ENCODE results near the gene STARD3NL. TPM values are rescaled to one million over a fixed set of nuclear protein-coding genes. Genes with fewer than 3 reads are reported as not detected.

STARD3NL gene
- total and polyA plus RNA-seq, 2 of the 4 experiments (the other 2 are of a cell fraction) = 51.6 to 69.7 TPM

GRCh38 chr7:38147005-38147404 is 31.0 kb upstream of the STARD3NL start:
- Histone ChIP-seq H3K36me3 (ENCODE audit: control insufficient read depth, insufficient read depth, low read length) (no peaks in the 10 kb centered on the region), H3K79me1 (ENCODE audit: low read depth in 1 of 2, low read length in 2 of 2) (no peaks in the 10 kb centered on the region), H3K56ac (ENCODE audit: extremely low read depth, insufficient read depth, low read length) (no peak overlapping the region), H3K4ac (ENCODE audit: low read depth, low read length) (no peak overlapping the region), H2BK20ac (ENCODE audit: low read depth, low read length) (no peak overlapping the region), H3K27ac (ENCODE audit: insufficient read depth, low read length) (no peak overlapping the region), H2BK5ac (ENCODE audit: low read depth, low read length, poor library complexity, severe bottlenecking) (no peak overlapping the region), H4K20me1 (ENCODE audit: insufficient read depth, low read length) (no peaks in the 10 kb centered on the region), H4K5ac (ENCODE audit: low read depth, low read length) (no peak overlapping the region), H3K4me2 (ENCODE audit: low read depth, low read length) (no peak overlapping the region), H3K9me1 (ENCODE audit: insufficient read depth, low read length) (no peaks in the 10 kb centered on the region), H2BK15ac (ENCODE audit: low read depth, low read length) (no peak overlapping the region), H2BK120ac (ENCODE audit: low read depth, low read length) (no peak overlapping the region), H3K4me3 (ENCODE audit: insufficient read depth, low read depth, low read length) (no peak overlapping the region), H3K9ac (ENCODE audit: low read depth, low read length) (no peak overlapping the region), H4K8ac (ENCODE audit: low read depth in 2 of 2, low read length in 2 of 2) (no peak overlapping the region), H3K9me3 (ENCODE audit: control insufficient read depth, insufficient read depth, low read length) (no peaks in the 10 kb centered on the region), H3K4me1 (ENCODE audit: control insufficient read depth, insufficient read depth, low read length) (no peaks in the 10 kb centered on the region), H3K27me3 (ENCODE audit: control insufficient read depth, insufficient read depth, low read length) (no peaks in the 10 kb centered on the region), H2AFZ (replicated peaks; ENCODE audit: low read length, poor library complexity) (no peak overlapping the region), H4K91ac (ENCODE audit: insufficient read depth, low read depth, low read length) (no peak overlapping the region), H3K14ac (replicated peaks; ENCODE audit: low read depth, low read length) (no peak overlapping the region), H3K18ac (ENCODE audit: low read depth, low read length) (no peak overlapping the region), H3K23ac (ENCODE audit: low read depth, low read length) (no peak overlapping the region), H2AK9ac (replicated peaks; ENCODE audit: low read depth, low read length, poor library complexity) (peak overlapping the region; percentile 78), H2AK5ac (ENCODE audit: low read depth, low read length) (no peak overlapping the region)
- ATAC-seq (ENCODE audit: low read depth) (no peak), DNase-seq (no peak)
- dilution Hi-C loops (cut with HindIII; ENCODE audit: low sequenced_read_pairs, unreplicated experiment) = no loop called here
- CTCF ChIA-PET = no interaction called here
- intact Hi-C loops (cut with micrococcal nuclease) = no loop called here
- in situ Hi-C loops (cut with MboI; ENCODE audit: low sequenced_read_pairs) = no loop called here
- no TSS peak for BruUV-seq (replicated peaks)
- no peak for TF ChIP-seq BHLHE40 (IDR thresholded peaks at IDR 0.05; ENCODE audit: low read depth, low read length)
- TF ChIP-seq MAZ (IDR thresholded peaks at IDR 0.05; ENCODE audit: borderline replicate concordance, low read depth, low read length) = no peak
- TF ChIP-seq CEBPB (IDR thresholded peaks at IDR 0.05; ENCODE audit: low read depth, low read length) = no peak
- TF ChIP-seq RCOR1 (IDR thresholded peaks at IDR 0.05; ENCODE audit: insufficient replicate concordance, low read length) = no peak
- TF ChIP-seq RFX5 (IDR thresholded peaks at IDR 0.05; ENCODE audit: low read depth, low read length) = no peak
- no peak for TF ChIP-seq POLR2A (IDR thresholded peaks at IDR 0.05; ENCODE audit: low read depth, low read length)
- TF ChIP-seq NFE2L2 (IDR thresholded peaks at IDR 0.05; ENCODE audit: low read depth, low read length) = no peak
- TF ChIP-seq MAFK (IDR thresholded peaks at IDR 0.05; ENCODE audit: low read depth, low read length) = no peak
- POLR2A ChIA-PET (ENCODE audit: unreplicated experiment) = no interaction called here
- WGBS, 2 experiments (ENCODE audit: extremely low coverage in 2 of 2, insufficient read length in 1 of 2) = no CpG with 5 or more reads among the region's 2 CpGs

Data from IMR-90 (cell line).